ENCODE data around the gene ADAMTS2. TPM values are rescaled to one million over a fixed set of nuclear protein-coding genes. Genes with fewer than 3 reads are reported as not detected.

ADAMTS2 gene
- 0.98 and 1.4 TPM in 2 replicates for total RNA-seq

GRCh38 chr5:179345433-179346321 lies at the start of gene ADAMTS2:
ADAMTS2 (minus strand) TSS chr5:179345461; CDS start chr5:179345328, 133 bp downstream.

Other genes with a start within 250 kb of the ADAMTS2 start
- gene RUFY1, start 205.1 kb upstream of the ADAMTS2 start, total RNA-seq = 25.5 and 26.7 TPM in 2 replicates